Neural crest cell (in vitro differentiated cells): Measurements from ENCODE around the gene CARD19. TPM values are rescaled to one million over a fixed set of nuclear protein-coding genes. Genes with fewer than 3 reads are reported as not detected.

Experiments
- DNase-seq: peaks from one replicate; pipeline ENCODE4 v3.0.0; 2021; ENCODE audit warnings: low read depth, mixed read lengths, low spot score
- H3K27ac Mint-ChIP-seq: one replicate; pipeline ENCODE4 v1.8.0; 2021; ENCODE audit warnings: mild to moderate bottlenecking, mixed read lengths; ENCODE audit not compliant: unreplicated experiment
- H3K27me3 Mint-ChIP-seq: 2 replicates; pipeline ENCODE4 v1.8.0; 2021; ENCODE audit warnings: low read depth, mild to moderate bottlenecking, mixed read lengths
- H3K36me3 Mint-ChIP-seq: 2 replicates; pipeline ENCODE4 v1.8.0; 2021; ENCODE audit warnings: low read depth, mild to moderate bottlenecking, mixed read lengths
- H3K4me1 Mint-ChIP-seq: 2 replicates; pipeline ENCODE4 v1.8.0; 2021; ENCODE audit warnings: mixed read lengths
- H3K4me3 Mint-ChIP-seq: one replicate; pipeline ENCODE4 v1.8.0; 2021; ENCODE audit warnings: mild to moderate bottlenecking, mixed read lengths
- H3K9me3 Mint-ChIP-seq: 2 replicates; pipeline ENCODE4 v1.8.0; 2021; ENCODE audit warnings: mixed read lengths
- CTCF ChIP-seq: fragments of 200-600 bp; sonication (generic); conservative IDR thresholded peaks from 2 replicates; pipeline ENCODE4 v1.5.0; 2021; ENCODE audit warnings: antibody characterized with exemption, mild to moderate bottlenecking
- total RNA-seq: library from RNA; stranded (reverse); gene quantifications from 2 replicates; pipeline ENCODE4 v1.2.1, GENCODE V29; 2021

Gene CARD19
- total RNA-seq, 1 donor from 2014 or later, result 22.1 TPM

DNA sequence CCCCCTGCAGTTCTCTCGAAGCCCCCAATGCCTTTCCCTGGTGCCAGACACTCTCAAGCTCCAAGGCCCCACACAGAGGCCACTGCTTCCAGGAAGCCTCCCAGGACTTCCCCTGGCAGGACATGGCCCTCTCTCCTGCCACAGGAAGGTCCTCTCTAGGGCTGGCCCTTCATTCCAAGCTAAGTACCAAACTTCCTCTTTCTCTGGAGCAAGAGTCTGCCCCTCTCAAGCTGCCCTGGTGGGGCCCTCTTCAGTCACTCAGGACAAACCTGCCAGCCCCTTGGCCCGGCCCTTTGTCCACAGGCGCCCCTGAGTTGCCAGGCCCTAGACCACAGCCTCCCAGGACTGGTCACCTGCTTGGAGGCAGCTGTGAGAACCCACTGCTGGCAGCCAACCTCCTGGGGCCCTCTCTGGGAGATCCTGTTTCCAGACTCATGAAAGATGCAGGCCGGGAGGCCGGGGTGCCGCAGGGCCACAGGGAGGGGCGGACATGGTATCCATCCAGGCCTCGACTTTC, 31.4 kb downstream of the CARD19 start:
- no peaks in the 10 kb centered on the region for H3K36me3 Mint-ChIP-seq
- H3K4me3 Mint-ChIP-seq, result no peak overlapping the region
- no peak for DNase-seq
- H3K27ac Mint-ChIP-seq, result no peak overlapping the region
- TF ChIP-seq CTCF, result no peak
- H3K27me3 Mint-ChIP-seq, result no peaks in the 10 kb centered on the region
- peaks cover 22% of the 10 kb centered on the region for H3K4me1 Mint-ChIP-seq
- no peaks in the 10 kb centered on the region for H3K9me3 Mint-ChIP-seq

DNA sequence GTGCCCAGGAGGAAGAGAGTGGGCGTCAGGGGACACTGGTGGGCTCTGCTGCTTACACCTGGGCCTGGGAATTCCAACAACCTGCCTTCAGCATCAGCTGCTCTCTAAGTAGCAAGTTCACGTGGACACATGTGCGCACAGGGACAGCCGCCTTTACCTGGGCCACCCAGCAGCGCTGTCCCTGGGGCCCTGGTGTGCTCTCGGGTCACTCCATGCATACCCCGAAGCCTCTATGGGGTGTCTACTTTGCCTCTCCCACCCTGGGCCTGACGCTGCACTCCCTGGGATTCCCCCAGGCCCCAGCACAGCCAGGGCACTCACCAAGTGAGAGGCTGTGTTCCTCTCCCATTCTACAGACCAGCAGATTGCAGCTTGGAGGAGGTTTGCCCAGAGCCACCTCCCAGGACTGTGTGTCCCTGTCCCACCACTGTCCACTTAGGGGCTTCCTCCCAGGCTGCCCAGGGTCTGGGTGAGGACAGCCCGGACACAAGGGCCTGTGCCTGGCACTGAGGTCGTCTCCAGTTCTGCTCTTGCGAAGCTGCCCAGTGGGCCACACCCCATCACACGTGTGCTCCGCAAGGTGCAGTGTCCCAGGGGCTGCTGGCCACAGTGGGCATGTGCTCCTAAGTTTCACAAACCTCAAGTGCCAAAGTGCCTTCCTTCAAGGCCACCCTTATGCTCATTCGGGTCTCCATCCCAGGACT, 32.1 kb downstream of the CARD19 start:
- DNase-seq, result no peak
- Mint-ChIP-seq H3K36me3 (no peaks in the 10 kb centered on the region), H3K27me3 (no peaks in the 10 kb centered on the region), H3K4me1 (peaks cover 29% of the 10 kb centered on the region), H3K4me3 (peak overlapping the region; percentile 64), H3K27ac (no peak overlapping the region), H3K9me3 (no peaks in the 10 kb centered on the region)
- no peak for TF ChIP-seq CTCF

DNA sequence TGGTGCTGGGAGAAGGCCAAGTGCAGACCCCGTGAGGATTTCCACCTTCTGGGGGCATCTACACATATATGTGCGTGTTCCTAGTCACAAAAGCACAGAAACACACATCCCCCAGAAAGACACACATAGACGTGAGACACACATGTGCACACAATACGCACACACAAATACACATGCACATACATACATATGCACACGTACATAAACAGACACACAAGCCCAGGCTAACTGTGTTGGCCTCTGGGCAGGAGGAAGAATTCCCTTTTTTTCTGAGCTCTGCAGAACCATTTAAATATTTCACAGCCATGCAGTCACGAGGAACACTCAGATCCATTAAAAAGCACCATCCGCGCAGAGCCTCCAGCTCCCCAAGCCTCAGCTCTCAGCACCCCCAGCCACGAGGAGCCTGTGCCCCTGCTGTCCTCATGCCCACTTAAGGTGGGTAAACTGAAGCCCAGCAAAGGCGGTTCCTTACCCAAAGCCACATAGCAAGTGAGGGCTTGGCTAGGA, 32.8 kb downstream of the CARD19 start:
- peaks cover 33% of the 10 kb centered on the region for H3K4me1 Mint-ChIP-seq
- TF ChIP-seq CTCF, result no peak
- H3K36me3 Mint-ChIP-seq, result no peaks in the 10 kb centered on the region
- H3K27ac Mint-ChIP-seq, result peak overlapping the region; percentile 2
- no peaks in the 10 kb centered on the region for H3K9me3 Mint-ChIP-seq
- H3K4me3 Mint-ChIP-seq, result peak overlapping the region; percentile 64
- no peaks in the 10 kb centered on the region for H3K27me3 Mint-ChIP-seq
- no peak for DNase-seq

DNA sequence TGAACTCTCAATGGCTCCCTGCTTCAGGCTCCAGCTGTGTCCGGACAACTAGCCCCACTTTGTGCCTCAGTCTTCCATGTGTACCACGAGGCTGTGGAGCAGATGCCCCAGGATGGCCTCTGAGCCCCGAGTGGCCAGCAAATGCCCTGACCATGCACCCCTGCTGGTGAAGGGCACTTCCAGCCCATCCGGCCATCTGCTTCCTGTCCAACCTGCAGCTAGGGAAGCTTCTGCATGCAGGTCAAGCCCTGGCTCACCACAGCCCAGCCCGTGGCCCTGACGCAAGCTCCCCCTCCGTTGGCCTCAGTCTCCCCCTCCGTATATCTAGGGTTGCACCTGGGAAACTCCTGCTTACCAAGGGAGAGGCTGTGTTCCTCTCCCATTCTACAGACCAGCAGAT, 33.3 kb downstream of the CARD19 start:
- no peak overlapping the region for H3K27ac Mint-ChIP-seq
- no peak overlapping the region for H3K4me3 Mint-ChIP-seq
- H3K4me1 Mint-ChIP-seq, result peaks cover 33% of the 10 kb centered on the region
- no peaks in the 10 kb centered on the region for H3K9me3 Mint-ChIP-seq
- no peak for DNase-seq
- H3K36me3 Mint-ChIP-seq, result no peaks in the 10 kb centered on the region
- TF ChIP-seq CTCF, result no peak
- H3K27me3 Mint-ChIP-seq, result no peaks in the 10 kb centered on the region

GRCh38 chr9:93129691-93130500, 33.9 kb downstream of the CARD19 start:
- peak overlapping the region; percentile 18 for H3K4me3 Mint-ChIP-seq
- no peak for TF ChIP-seq CTCF

More at GRCh38 chr9:93129691-93130500, 33.9 kb downstream of the CARD19 start:
- H3K4me1 Mint-ChIP-seq, result peaks cover 38% of the 10 kb centered on the region
- no peaks in the 10 kb centered on the region for H3K36me3 Mint-ChIP-seq
- no peaks in the 10 kb centered on the region for H3K27me3 Mint-ChIP-seq
- no peak for DNase-seq
- no peaks in the 10 kb centered on the region for H3K9me3 Mint-ChIP-seq
- H3K27ac Mint-ChIP-seq, result no peak overlapping the region
